Panc1 (cell line): ENCODE measurements around the gene NPIPB4.
"Not testable (repeated sequence)": the region's sequence is repeated elsewhere in the genome, so short reads cannot be mapped to it uniquely, and the experiment has no call there.

Source experiments
- TF ChIP-seq, protein P1 (sequence below): fragments of 450-650 bp; IDR thresholded peaks from 2 replicates; pipeline ENCODE4 v1.5.1; 2017; ENCODE audit warnings: mild to moderate bottlenecking
- TF ChIP-seq, protein P2 (sequence below), 2 experiments: IDR thresholded peaks; 2 replicates each; pipeline ENCODE4 v1.6.1; 2011 to 2012; ENCODE audit warnings: low read depth in 2 of 2, control low read depth in 1 of 2, low read length in 1 of 2, mild to moderate bottlenecking in 1 of 2, moderate library complexity in 1 of 2; ENCODE audit not compliant: insufficient read depth in 1 of 2

DNA sequence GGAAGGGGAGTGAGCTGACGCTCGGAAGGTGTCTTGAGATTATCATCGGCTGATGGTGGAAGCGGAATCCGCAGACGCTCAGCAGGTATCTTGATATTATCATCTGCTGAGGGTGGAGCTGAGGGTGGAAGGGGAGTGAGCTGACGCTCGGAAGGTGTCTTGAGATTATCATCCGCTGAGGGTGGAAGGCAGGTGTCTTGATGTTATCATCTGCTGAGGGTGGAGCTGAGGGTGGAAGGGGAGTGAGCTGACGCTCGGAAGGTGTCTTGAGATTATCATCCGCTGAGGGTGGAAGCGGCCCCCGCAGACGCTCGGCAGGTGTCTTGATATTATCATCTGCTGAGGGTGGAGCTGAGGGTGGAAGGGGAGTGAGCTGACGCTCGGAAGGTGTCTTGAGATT is 21.2 kb downstream of the NPIPB4 start:
- TF ChIP-seq, protein P1, sequence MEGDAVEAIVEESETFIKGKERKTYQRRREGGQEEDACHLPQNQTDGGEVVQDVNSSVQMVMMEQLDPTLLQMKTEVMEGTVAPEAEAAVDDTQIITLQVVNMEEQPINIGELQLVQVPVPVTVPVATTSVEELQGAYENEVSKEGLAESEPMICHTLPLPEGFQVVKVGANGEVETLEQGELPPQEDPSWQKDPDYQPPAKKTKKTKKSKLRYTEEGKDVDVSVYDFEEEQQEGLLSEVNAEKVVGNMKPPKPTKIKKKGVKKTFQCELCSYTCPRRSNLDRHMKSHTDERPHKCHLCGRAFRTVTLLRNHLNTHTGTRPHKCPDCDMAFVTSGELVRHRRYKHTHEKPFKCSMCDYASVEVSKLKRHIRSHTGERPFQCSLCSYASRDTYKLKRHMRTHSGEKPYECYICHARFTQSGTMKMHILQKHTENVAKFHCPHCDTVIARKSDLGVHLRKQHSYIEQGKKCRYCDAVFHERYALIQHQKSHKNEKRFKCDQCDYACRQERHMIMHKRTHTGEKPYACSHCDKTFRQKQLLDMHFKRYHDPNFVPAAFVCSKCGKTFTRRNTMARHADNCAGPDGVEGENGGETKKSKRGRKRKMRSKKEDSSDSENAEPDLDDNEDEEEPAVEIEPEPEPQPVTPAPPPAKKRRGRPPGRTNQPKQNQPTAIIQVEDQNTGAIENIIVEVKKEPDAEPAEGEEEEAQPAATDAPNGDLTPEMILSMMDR, result not testable (repeated sequence)
- TF ChIP-seq, protein P2, sequence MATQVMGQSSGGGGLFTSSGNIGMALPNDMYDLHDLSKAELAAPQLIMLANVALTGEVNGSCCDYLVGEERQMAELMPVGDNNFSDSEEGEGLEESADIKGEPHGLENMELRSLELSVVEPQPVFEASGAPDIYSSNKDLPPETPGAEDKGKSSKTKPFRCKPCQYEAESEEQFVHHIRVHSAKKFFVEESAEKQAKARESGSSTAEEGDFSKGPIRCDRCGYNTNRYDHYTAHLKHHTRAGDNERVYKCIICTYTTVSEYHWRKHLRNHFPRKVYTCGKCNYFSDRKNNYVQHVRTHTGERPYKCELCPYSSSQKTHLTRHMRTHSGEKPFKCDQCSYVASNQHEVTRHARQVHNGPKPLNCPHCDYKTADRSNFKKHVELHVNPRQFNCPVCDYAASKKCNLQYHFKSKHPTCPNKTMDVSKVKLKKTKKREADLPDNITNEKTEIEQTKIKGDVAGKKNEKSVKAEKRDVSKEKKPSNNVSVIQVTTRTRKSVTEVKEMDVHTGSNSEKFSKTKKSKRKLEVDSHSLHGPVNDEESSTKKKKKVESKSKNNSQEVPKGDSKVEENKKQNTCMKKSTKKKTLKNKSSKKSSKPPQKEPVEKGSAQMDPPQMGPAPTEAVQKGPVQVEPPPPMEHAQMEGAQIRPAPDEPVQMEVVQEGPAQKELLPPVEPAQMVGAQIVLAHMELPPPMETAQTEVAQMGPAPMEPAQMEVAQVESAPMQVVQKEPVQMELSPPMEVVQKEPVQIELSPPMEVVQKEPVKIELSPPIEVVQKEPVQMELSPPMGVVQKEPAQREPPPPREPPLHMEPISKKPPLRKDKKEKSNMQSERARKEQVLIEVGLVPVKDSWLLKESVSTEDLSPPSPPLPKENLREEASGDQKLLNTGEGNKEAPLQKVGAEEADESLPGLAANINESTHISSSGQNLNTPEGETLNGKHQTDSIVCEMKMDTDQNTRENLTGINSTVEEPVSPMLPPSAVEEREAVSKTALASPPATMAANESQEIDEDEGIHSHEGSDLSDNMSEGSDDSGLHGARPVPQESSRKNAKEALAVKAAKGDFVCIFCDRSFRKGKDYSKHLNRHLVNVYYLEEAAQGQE (IDR thresholded peaks at IDR 0.05; ENCODE audit: insufficient read depth in 1 of 2, low read depth in 2 of 2, low read length in 1 of 2), result not testable (repeated sequence)
